ENCODE data around the gene OSCAR. TPM values are rescaled to one million over a fixed set of nuclear protein-coding genes. Genes with fewer than 3 reads are reported as not detected.

OSCAR gene
- total RNA-seq, 4 donors from 2014 or later = 1.9 to 6.5 (median 3.7) TPM

DNA sequence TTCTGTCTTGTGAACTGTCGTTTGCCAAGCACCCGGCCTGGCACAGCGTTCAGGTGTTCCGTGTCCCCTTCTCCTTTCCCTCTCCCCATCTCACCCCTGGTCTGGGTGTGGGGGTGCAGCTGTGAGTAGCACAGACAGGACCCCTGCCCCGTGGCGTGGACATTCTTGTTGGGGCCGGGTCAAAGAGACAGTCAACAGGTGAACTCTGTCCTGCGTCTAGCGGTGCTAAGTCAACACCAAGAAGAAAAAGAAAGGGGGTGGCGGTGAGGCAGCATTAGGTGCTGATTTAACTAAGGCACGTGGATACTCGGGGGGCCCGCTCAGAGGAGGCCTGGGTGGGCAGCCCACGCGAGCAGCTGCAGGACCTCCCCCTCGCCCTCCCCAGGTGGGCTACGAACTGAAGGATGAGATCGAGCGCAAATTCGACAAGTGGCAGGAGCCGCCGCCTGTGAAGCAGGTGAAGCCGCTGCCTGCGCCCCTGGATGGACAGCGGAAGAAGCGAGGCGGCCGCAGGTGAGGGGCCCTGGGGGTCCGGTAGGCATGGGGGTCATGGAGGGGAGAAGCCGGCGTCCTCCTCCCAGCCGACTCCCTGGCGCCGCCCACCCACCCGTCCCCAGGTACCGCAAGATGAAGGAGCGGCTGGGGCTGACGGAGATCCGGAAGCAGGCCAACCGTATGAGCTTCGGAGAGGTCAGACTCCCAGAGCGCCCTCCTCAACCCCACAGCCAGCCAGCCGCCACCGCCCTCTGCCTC, 27.3 kb upstream of the OSCAR start:
- no peak for DNase-seq (ENCODE audit: low spot score in 2 of 2)
- no peak overlapping the region for H3K4me3 ChIP-seq (ENCODE audit: low read depth, poor library complexity, severe bottlenecking)
- TF ChIP-seq, protein P1, sequence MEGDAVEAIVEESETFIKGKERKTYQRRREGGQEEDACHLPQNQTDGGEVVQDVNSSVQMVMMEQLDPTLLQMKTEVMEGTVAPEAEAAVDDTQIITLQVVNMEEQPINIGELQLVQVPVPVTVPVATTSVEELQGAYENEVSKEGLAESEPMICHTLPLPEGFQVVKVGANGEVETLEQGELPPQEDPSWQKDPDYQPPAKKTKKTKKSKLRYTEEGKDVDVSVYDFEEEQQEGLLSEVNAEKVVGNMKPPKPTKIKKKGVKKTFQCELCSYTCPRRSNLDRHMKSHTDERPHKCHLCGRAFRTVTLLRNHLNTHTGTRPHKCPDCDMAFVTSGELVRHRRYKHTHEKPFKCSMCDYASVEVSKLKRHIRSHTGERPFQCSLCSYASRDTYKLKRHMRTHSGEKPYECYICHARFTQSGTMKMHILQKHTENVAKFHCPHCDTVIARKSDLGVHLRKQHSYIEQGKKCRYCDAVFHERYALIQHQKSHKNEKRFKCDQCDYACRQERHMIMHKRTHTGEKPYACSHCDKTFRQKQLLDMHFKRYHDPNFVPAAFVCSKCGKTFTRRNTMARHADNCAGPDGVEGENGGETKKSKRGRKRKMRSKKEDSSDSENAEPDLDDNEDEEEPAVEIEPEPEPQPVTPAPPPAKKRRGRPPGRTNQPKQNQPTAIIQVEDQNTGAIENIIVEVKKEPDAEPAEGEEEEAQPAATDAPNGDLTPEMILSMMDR (IDR thresholded peaks at IDR 0.05) = no peak
- TF ChIP-seq POLR2A (IDR thresholded peaks at IDR 0.05) = no peak
- intact Hi-C loops (cut with DNase I; ENCODE audit: low total_unique reads) = no loop called here
- WGBS, 2 donors = 94% methylated on average over 34 to 44 of the region's 44 CpGs

DNA sequence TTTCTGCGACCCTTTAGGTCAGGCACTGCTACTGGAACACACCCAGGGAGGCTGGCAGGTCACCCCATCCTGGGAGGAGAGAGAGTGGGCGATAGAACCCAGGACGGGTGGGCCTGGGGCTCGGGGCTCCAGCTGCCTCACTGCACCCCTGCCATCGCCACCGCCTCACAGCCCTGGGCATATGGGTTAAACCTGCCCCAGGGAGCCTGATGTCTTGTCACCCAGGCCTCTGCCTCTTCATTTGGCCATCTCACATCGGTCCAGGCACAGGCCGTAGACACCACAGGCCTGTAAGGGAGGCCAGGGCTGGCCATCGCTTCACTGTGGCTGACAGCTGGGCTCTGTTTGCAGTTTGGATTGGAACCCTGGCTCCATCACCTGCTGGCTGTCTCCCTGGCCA, 25.1 kb upstream of the OSCAR start:
- no peak for DNase-seq (ENCODE audit: low spot score in 2 of 2)
- TF ChIP-seq, protein P1 (IDR thresholded peaks at IDR 0.05) = no peak
- TF ChIP-seq POLR2A (IDR thresholded peaks at IDR 0.05) = no peak
- intact Hi-C loops (cut with DNase I; ENCODE audit: low total_unique reads) = no loop called here
- no peak overlapping the region for H3K4me3 ChIP-seq (ENCODE audit: low read depth, poor library complexity, severe bottlenecking)
- 85 to 89% methylated on average over 5 to 9 of the region's 9 CpGs for WGBS, 2 donors

DNA sequence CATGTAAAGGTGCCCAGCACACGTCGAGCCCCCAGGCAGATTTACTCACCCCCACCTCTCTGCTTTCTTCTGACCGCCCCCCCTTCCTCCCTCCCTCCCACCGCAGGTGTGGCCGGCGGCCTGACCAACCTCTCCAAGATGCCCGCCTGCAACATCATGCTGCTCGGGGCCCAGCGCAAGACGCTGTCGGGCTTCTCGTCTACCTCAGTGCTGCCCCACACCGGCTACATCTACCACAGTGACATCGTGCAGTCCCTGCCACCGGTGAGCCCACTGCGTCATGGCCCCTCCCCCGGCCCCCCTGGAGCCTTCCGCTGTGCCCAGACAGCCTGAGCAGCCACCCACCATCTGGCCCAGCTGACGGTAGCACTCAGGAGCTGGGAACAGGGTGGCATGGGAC, 23.8 kb upstream of the OSCAR start:
- WGBS, 2 donors = 92 to 93% methylated on average over 18 to 19 of the region's 19 CpGs
- DNase-seq (ENCODE audit: low spot score in 2 of 2) = no peak
- intact Hi-C loops (cut with DNase I; ENCODE audit: low total_unique reads) = no loop called here
- H3K4me3 ChIP-seq (ENCODE audit: low read depth, poor library complexity, severe bottlenecking) = no peak overlapping the region
- no peak for TF ChIP-seq POLR2A (IDR thresholded peaks at IDR 0.05)
- TF ChIP-seq, protein P1 (IDR thresholded peaks at IDR 0.05) = no peak

DNA sequence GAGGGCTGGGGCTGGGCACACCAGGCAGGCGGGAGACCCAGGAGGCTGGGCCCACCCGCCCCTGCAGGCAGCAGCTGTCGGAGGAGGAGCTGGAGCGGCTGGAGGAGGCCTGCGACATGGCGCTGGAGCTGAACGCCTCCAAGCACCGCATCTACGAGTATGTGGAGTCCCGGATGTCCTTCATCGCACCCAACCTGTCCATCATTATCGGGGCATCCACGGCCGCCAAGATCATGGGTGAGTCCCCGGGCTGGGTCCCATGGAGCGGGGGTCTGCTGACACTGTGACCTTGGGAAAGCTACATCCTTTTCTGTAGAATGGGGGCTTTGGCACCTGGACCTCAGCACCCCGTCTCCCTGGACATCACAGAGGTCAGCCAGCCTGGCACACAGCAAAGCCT, 23.1 kb upstream of the OSCAR start:
- TF ChIP-seq, protein P1 (IDR thresholded peaks at IDR 0.05) = no peak
- no peak for TF ChIP-seq POLR2A (IDR thresholded peaks at IDR 0.05)
- 87 to 88% methylated on average over 15 to 17 of the region's 17 CpGs for WGBS, 2 donors
- intact Hi-C loops (cut with DNase I; ENCODE audit: low total_unique reads) = no loop called here
- no peak overlapping the region for H3K4me3 ChIP-seq (ENCODE audit: low read depth, poor library complexity, severe bottlenecking)
- DNase-seq (ENCODE audit: low spot score in 2 of 2) = no peak

DNA sequence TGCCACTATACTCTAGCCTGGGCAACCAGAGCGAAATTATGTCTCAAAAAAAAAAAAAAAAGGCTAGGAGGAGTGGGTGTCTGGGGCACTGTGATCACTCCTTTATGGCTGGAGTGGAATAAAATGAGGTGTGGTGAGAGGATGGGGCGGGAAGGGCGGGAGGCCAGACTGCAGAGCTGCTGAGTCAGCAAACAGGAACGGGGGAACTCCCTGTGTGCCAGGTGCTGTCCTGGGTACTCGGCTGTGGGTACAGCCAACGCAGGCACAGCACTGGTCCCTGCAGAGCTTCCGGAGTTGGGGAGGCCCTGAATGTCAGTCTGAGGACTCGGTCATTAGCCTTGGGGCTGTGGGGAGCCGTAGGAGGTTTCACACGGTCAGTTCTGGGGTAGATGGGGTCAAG, 20.7 kb upstream of the OSCAR start:
- no peak overlapping the region for H3K4me3 ChIP-seq (ENCODE audit: low read depth, poor library complexity, severe bottlenecking)
- no peak for TF ChIP-seq POLR2A (IDR thresholded peaks at IDR 0.05)
- TF ChIP-seq, protein P1 (IDR thresholded peaks at IDR 0.05) = no peak
- 79 to 83% methylated on average over 10 of the region's 10 CpGs for WGBS, 2 donors
- DNase-seq (ENCODE audit: low spot score in 2 of 2) = no peak
- intact Hi-C loops (cut with DNase I; ENCODE audit: low total_unique reads) = no loop called here

All from lower leg skin (tissue), 4 donors.